Measurements from ENCODE around the gene ARHGEF28.

The ARHGEF28 gene

DNA sequence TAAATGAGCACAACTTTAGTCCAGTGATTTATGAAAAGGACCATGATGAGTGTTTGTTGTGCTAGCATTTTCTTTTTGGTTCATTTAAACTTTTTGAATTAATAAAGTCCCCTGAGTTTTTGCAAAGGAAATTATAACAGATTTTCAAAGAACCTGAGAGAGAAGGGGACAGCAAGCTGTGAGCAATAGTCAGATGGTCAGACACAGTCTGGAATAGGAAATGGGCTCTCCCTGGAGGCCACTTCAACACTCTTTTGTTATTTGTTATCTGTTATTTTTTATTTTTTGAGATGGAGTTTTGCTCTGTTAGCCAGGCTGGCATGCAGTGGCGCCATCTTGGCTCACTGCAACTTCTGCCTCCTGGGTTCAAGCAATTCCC lies 171.1 kb downstream of the ARHGEF28 start:
- TF ChIP-seq POLR2AphosphoS5 (IDR thresholded peaks at IDR 0.05; ENCODE audit: low read depth, low read length) (no peak), SIN3A (IDR thresholded peaks at IDR 0.05; ENCODE audit: borderline replicate concordance, insufficient read depth, low read length) (no peak), FOXP2 (optimal IDR thresholded peaks at IDR 0.05; ENCODE audit: borderline replicate concordance, extremely low read depth, extremely low read length, insufficient read depth) (no peak), TAF1 (IDR thresholded peaks at IDR 0.05; ENCODE audit: borderline replicate concordance, insufficient read depth, low read length) (no peak)
- TF ChIP-seq, protein P1, sequence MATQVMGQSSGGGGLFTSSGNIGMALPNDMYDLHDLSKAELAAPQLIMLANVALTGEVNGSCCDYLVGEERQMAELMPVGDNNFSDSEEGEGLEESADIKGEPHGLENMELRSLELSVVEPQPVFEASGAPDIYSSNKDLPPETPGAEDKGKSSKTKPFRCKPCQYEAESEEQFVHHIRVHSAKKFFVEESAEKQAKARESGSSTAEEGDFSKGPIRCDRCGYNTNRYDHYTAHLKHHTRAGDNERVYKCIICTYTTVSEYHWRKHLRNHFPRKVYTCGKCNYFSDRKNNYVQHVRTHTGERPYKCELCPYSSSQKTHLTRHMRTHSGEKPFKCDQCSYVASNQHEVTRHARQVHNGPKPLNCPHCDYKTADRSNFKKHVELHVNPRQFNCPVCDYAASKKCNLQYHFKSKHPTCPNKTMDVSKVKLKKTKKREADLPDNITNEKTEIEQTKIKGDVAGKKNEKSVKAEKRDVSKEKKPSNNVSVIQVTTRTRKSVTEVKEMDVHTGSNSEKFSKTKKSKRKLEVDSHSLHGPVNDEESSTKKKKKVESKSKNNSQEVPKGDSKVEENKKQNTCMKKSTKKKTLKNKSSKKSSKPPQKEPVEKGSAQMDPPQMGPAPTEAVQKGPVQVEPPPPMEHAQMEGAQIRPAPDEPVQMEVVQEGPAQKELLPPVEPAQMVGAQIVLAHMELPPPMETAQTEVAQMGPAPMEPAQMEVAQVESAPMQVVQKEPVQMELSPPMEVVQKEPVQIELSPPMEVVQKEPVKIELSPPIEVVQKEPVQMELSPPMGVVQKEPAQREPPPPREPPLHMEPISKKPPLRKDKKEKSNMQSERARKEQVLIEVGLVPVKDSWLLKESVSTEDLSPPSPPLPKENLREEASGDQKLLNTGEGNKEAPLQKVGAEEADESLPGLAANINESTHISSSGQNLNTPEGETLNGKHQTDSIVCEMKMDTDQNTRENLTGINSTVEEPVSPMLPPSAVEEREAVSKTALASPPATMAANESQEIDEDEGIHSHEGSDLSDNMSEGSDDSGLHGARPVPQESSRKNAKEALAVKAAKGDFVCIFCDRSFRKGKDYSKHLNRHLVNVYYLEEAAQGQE (IDR thresholded peaks at IDR 0.05; ENCODE audit: insufficient read depth in 1 of 2, low read depth in 2 of 2, low read length in 2 of 2), result no peak

DNA sequence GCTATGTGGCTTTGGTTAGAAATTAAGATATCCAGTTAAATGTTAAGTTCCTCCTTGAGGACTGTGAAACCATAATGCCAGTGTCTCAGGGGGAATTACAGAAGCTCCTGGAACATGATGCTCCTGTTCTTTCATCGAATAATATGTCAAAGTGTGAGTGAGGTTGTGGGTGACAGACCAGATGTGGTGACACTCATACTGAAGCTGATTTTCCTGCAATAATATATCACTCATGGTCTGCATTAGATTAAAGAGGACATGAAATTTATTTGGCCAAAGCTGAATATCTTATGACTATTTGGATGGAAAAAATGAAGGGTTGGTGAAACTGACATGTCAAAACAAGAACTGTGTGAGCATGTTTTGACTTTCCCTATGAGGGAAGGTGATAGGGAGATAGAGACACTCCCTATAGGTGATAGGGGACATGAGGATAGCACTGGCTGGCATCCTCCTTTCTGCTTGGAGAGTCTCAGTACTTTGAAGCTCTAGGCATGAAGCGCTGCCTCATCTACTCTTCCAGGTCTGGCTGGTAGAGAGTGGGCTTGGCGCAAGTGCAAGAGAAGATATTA lies 173.5 kb downstream of the ARHGEF28 start:
- TF ChIP-seq SIN3A (IDR thresholded peaks at IDR 0.05; ENCODE audit: borderline replicate concordance, insufficient read depth, low read length) (no peak), FOXP2 (optimal IDR thresholded peaks at IDR 0.05; ENCODE audit: borderline replicate concordance, extremely low read depth, extremely low read length, insufficient read depth) (no peak), TAF1 (IDR thresholded peaks at IDR 0.05; ENCODE audit: borderline replicate concordance, insufficient read depth, low read length) (no peak), POLR2AphosphoS5 (IDR thresholded peaks at IDR 0.05; ENCODE audit: low read depth, low read length) (no peak)
- TF ChIP-seq, protein P1 (IDR thresholded peaks at IDR 0.05; ENCODE audit: insufficient read depth in 1 of 2, low read depth in 2 of 2, low read length in 2 of 2), result no peak

DNA sequence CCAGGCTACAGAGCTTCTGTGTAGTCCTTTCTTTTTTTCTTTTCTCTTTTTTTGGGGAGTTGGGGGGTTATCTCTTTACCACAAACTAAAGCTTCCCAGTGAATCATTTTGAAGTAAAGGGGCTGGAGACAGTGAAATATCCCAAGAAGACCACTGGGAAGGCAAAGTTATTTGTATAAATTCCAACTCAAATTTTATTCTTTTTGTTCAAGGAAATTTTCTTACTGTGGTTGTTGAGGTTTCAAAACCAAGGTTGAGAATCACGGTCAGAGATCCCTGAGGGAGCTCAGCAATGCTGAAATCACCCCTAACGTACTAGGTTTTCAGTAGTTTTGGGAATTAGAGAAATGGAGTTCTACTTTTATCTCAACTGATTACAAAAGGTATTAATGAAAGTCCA lies 175.7 kb downstream of the ARHGEF28 start:
- TF ChIP-seq FOXP2 (optimal IDR thresholded peaks at IDR 0.05; ENCODE audit: borderline replicate concordance, extremely low read depth, extremely low read length, insufficient read depth) (no peak), TAF1 (IDR thresholded peaks at IDR 0.05; ENCODE audit: borderline replicate concordance, insufficient read depth, low read length) (no peak), POLR2AphosphoS5 (IDR thresholded peaks at IDR 0.05; ENCODE audit: low read depth, low read length) (no peak), SIN3A (IDR thresholded peaks at IDR 0.05; ENCODE audit: borderline replicate concordance, insufficient read depth, low read length) (no peak)
- TF ChIP-seq, protein P1 (IDR thresholded peaks at IDR 0.05; ENCODE audit: insufficient read depth in 1 of 2, low read depth in 2 of 2, low read length in 2 of 2), result no peak

DNA sequence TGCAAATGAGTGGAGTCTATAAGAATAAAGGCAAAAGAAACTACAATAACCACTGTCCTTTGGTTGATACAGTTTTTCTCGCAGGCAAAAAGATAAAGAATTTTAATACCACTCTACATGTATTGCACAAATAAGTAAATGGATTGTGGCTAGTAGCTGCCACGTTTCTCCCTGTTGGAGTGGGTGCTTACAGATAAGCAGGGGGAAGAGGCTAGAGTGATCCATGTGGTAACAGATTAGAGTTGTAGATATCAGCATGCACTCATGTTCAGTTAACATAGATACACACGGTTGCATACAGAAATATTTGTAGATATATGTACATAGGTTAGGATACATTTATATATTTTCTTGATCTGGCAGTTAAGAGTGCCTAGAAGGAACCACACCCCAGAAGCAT lies 179.5 kb downstream of the ARHGEF28 start:
- TF ChIP-seq POLR2AphosphoS5 (IDR thresholded peaks at IDR 0.05; ENCODE audit: low read depth, low read length), result no peak
- no peak for TF ChIP-seq TAF1 (IDR thresholded peaks at IDR 0.05; ENCODE audit: borderline replicate concordance, insufficient read depth, low read length)
- TF ChIP-seq, protein P1 (IDR thresholded peaks at IDR 0.05; ENCODE audit: insufficient read depth in 1 of 2, low read depth in 2 of 2, low read length in 2 of 2), result no peak
- TF ChIP-seq SIN3A (IDR thresholded peaks at IDR 0.05; ENCODE audit: borderline replicate concordance, insufficient read depth, low read length), result no peak
- TF ChIP-seq FOXP2 (optimal IDR thresholded peaks at IDR 0.05; ENCODE audit: borderline replicate concordance, extremely low read depth, extremely low read length, insufficient read depth), result no peak
